PC-9 (cell line): ENCODE results near the gene STXBP5L.

ENCODE experiments used
- CTCF ChIP-seq: fragments of 200-600 bp; sonication (generic); conservative IDR thresholded peaks from 2 replicates; pipeline ENCODE4 v1.6.1; 2017; ENCODE audit warnings: mixed run types, antibody characterized with exemption, mild to moderate bottlenecking, moderate library complexity
- EZH2 ChIP-seq: fragments of 200-600 bp; sonication (generic); IDR thresholded peaks from 2 replicates; pipeline ENCODE4 v1.8.0; 2017; ENCODE audit warnings: antibody characterized with exemption, low read depth

GRCh38 chr3:121430664-121431215, 522.7 kb downstream of the STXBP5L start:
- TF ChIP-seq CTCF (no peak), EZH2 (no peak)
